Activated CD4-positive, alpha-beta T cell treated with anti-CD3 and anti-CD28 coated beads, Interleukin-2, amount 50 U/mL, for 4 hours (primary cell): Measurements from ENCODE around the gene GADL1.

Source experiments
- DNase-seq, 2 experiments: peaks; one replicate each; pipeline ENCODE4 v3.0.0-alpha.2; 2020

GADL1 gene

GRCh38 chr3:30752970-30753369, 141.5 kb downstream of the GADL1 start:
- DNase-seq, result no peak

GRCh38 chr3:30752491-30752890, 142.0 kb downstream of the GADL1 start:
- DNase-seq, result no peak

GRCh38 chr3:30751610-30752299, 142.7 kb downstream of the GADL1 start:
- DNase-seq, result peak; percentile 54 to 59

GRCh38 chr3:30750967-30751366, 143.5 kb downstream of the GADL1 start:
- DNase-seq, result no peak

GRCh38 chr3:30749230-30749629, 145.2 kb downstream of the GADL1 start:
- DNase-seq, result no peak

GRCh38 chr3:30747771-30748281, 146.6 kb downstream of the GADL1 start:
- DNase-seq, result no peak

- no peak for DNase-seq
These were observed 150.7 kb downstream of the GADL1 start for GRCh38 chr3:30743641-30744317.

- DNase-seq, result no peak
These were observed 151.5 kb downstream of the GADL1 start for GRCh38 chr3:30742796-30743619.

- DNase-seq, result no peak
These were observed 152.6 kb downstream of the GADL1 start for GRCh38 chr3:30741889-30742288.

- no peak for DNase-seq
These were observed 155.9 kb downstream of the GADL1 start for GRCh38 chr3:30738605-30739004.

GRCh38 chr3:30737743-30738499, 156.5 kb downstream of the GADL1 start:
- DNase-seq, result no peak

GRCh38 chr3:30733696-30734095, 160.8 kb downstream of the GADL1 start:
- DNase-seq, result no peak

GRCh38 chr3:30733209-30733608, 161.3 kb downstream of the GADL1 start:
- no peak for DNase-seq

GRCh38 chr3:30730967-30731366, 163.5 kb downstream of the GADL1 start:
- DNase-seq, result no peak

GRCh38 chr3:30729936-30730335, 164.5 kb downstream of the GADL1 start:
- DNase-seq, result no peak

GRCh38 chr3:30729512-30729911, 164.9 kb downstream of the GADL1 start:
- no peak for DNase-seq

GRCh38 chr3:30728143-30728542, 166.3 kb downstream of the GADL1 start:
- DNase-seq, result no peak

GRCh38 chr3:30724863-30725262, 169.6 kb downstream of the GADL1 start:
- DNase-seq, result no peak

GRCh38 chr3:30723211-30723610, 171.2 kb downstream of the GADL1 start:
- DNase-seq, result no peak

- no peak for DNase-seq
These were observed 173.2 kb downstream of the GADL1 start for GRCh38 chr3:30721314-30721634.

GRCh38 chr3:30720586-30721313, 173.7 kb downstream of the GADL1 start:
- no peak for DNase-seq

GRCh38 chr3:30719536-30719935, 174.9 kb downstream of the GADL1 start:
- no peak for DNase-seq
